ENCODE measurements around the gene RER1. TPM values are rescaled to one million over a fixed set of nuclear protein-coding genes. Genes with fewer than 3 reads are reported as not detected.
A peak's percentile ranks its signal among the peaks of the same experiment; 100 is the strongest.

RER1 gene
- total RNA-seq, result 100 to 1,000 TPM in 1 of 10 donors, 10 to 100 TPM in 9; 70.1 to 107 (median 84.1) TPM
- polyA plus RNA-seq, result 10 to 100 TPM; 55.5 to 77.0 TPM
- long read RNA-seq, donor 1, transcript RER1-209 (7 exons, 3,044 nt), result major isoform, 83 of 154 reads
- long read RNA-seq, donor 1, partial matches to known transcripts, result 10 of 154 reads
- long read RNA-seq, donor 1, other reads (novel, unspliced or antisense), result 57 of 154 reads
- long read RNA-seq, donor 2, transcript RER1-209 (7 exons, 3,044 nt), result major isoform, 76 of 135 reads
- long read RNA-seq, donor 2, partial matches to known transcripts, result 3 of 135 reads
- long read RNA-seq, donor 2, other reads (novel, unspliced or antisense), result 50 of 135 reads
- long read RNA-seq, donor 3, transcript RER1-209 (7 exons, 3,044 nt), result major isoform, 172 of 264 reads
- long read RNA-seq, donor 3, partial matches to known transcripts, result 4 of 264 reads
- long read RNA-seq, donor 3, other reads (novel, unspliced or antisense), result 79 of 264 reads

GRCh38 chr1:2391041-2391930 is at the start of gene RER1, which contains the start of gene MORN1:
TSS of gene RER1 (plus strand) at chr1:2391841. CDS start at chr1:2395791, 3,950 bp downstream.
TSS of gene MORN1 (minus strand) at chr1:2391554. CDS start at chr1:2391533, 21 bp downstream.
- intact Hi-C loops (cut with DNase I), result no loop called here
- DNase-seq (peak; percentile 99 to 100), ATAC-seq (peak; percentile 96 to 99 (median 98))
- 0% methylated on average over 92 to 103 of the region's 103 CpGs for WGBS, 2 donors
- Histone ChIP-seq H3K4me3 (peak within 1 kb of the TSS; percentile 65 to 99 (median 96)), H3K36me3 (peaks cover 0 to 40% (median 9%) of the 10 kb centered on the region in 9 donors), H3K4me1 (peaks cover 9 to 46% (median 31%) of the 10 kb centered on the region in 9 donors), H3K9me3 (no peaks in the 10 kb centered on the region), H3K27ac (peak within 1 kb of the TSS; percentile 46 to 95 (median 92)), H3K27me3 (no peaks in the 10 kb centered on the region)
- peak in 2 of 9 donors; percentile 8 to 15 for TF ChIP-seq CTCF (IDR thresholded peaks at IDR 0.05)

GRCh38 chr1:2342384-2343022 is 49.1 kb upstream of the RER1 start:
- Histone ChIP-seq H3K36me3 (no peaks in the 10 kb centered on the region), H3K27ac (no peak overlapping the region), H3K9me3 (no peaks in the 10 kb centered on the region), H3K4me1 (no peaks in the 10 kb centered on the region), H3K4me3 (no peak overlapping the region), H3K27me3 (no peaks in the 10 kb centered on the region)
- 89 to 92% methylated on average over 21 of the region's 21 CpGs for WGBS, 2 donors
- intact Hi-C loops (cut with DNase I), result no loop called here
- ATAC-seq (no peak), DNase-seq (peak in 1 of 2 donors; percentile 6)
- TF ChIP-seq CTCF (IDR thresholded peaks at IDR 0.05), result no peak

GRCh38 chr1:2343023-2343935 is 48.4 kb upstream of the RER1 start:
- peak in 1 of 2 donors; percentile 3 for DNase-seq
- ATAC-seq, result no peak
- H3K27me3 ChIP-seq, result no peaks in the 10 kb centered on the region
- H3K4me3 ChIP-seq, result no peak overlapping the region
- TF ChIP-seq CTCF (IDR thresholded peaks at IDR 0.05), result no peak
- H3K9me3 ChIP-seq, result no peaks in the 10 kb centered on the region
- no peaks in the 10 kb centered on the region for H3K36me3 ChIP-seq
- H3K4me1 ChIP-seq, result no peaks in the 10 kb centered on the region
- no peak overlapping the region for H3K27ac ChIP-seq
- intact Hi-C loops (cut with DNase I), result no loop called here
- WGBS, 2 donors, result 86% methylated on average over 38 to 39 of the region's 39 CpGs

All from heart right ventricle (tissue), 16 donors.